GM18498 (cell line): ENCODE measurements around the gene TTC9.
"Not testable (repeated sequence)": the region's sequence is repeated elsewhere in the genome, so short reads cannot be mapped to it uniquely, and the experiment has no call there.

ENCODE experiments used
- ATAC-seq: cut with Tn5 transposase; IDR thresholded peaks from one replicate; pipeline ENCODE4 v1.9.1; 2021; ENCODE audit warnings: mild to moderate bottlenecking, moderate library complexity; ENCODE audit not compliant: unreplicated experiment

Gene TTC9

DNA sequence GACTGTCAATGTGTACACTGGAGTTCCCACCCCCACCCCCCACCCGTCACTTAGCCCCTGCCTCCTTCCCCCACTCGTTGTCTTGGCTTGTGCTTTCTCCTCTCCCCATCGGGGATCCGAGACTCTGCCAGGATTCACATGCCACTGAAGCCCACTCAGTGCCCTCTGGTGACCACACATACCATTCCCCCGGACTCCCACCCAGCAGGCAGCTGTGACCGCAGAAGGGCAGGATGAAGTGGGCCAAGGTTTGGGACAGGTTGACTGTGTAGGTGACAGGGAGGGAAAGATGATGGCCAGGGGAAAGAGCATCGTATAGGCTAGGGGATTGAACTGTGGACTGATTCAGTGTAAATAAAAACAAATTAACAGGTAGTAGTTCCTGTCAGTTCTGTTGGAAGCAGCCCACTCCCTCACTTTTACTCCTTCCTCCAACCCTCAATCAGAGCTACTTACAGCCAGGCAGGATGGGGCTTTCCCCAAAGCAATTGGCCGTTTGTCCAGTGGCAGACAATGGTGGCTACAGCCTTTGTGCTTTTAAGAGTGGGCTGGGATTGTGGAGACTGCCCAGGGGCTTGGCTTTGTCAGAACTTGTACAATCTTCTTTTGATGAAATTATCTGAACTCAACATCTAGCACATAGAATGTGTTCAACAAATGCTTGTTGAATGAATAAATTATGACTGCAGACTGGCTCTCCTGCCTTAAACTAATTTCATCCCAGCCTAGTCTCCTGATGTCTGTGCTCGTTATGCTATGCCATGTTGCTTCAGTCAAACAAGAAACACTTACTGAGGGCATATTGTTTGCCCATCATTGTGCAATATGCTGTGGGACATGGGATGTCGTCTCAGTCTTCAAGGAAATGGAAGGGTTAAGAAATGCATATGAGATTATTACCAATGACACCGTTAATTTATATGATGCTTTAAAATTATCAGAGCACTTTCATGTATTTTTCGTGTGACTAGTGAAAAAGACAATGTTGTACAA, 30.2 kb downstream of the TTC9 start:
- no peak for ATAC-seq

DNA sequence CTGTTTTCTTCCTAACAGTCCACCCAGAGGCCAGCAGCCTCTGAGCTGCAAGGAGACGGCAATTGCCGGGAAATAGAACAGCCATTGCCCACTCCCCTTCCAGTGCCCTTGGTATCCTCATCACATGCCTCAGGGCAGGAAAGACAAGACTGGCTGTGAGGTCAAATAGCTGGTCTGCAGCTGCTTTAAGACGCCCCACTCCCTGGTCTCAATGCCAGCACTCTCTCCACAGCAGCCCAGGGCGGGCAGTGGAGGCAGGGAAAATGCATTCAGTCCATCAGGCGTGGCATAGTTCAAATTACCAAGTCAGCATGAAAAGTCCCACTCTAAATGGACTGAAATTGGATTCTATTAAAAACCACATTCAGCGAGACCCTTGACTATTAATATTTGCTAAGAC, 35.6 kb downstream of the TTC9 start:
- ATAC-seq = no peak

DNA sequence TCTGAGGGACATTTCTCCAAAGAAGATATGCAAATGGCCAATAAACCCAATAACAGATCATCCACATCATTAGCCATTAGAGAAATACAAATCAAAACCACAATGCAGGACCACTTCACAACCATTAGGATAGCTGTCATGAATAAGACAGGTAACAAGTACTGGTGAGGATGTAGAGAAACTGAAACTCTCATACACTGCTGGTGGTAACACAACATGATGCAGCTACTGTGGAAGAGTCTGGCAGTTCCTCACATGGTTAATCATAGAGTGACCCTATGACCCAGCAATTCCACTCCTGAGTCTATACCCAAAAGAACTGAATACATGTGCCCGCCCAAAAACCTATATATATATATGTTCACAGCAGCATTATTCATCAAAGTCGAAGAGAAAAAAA, 39.0 kb downstream of the TTC9 start:
- no peak for ATAC-seq

DNA sequence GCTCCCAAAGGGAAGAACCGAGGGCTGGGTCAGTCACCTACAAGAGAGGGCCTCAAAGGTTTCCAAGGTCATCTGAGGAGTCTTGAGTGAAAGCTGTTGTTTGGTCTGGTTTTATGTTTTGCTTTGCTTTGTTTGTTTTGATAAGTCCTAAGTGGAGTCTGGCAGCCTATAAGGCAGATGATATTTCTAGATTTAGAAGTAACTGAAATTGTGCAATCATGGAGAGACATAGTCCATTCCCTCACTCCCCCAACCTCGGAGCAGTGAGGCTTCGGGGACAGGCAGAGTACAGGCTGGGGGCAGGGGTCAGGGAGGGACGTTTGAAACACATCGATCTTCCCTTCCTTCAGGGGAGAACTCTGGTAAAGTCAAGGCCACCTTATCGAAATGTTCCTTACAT, 42.3 kb downstream of the TTC9 start:
- ATAC-seq = no peak

DNA sequence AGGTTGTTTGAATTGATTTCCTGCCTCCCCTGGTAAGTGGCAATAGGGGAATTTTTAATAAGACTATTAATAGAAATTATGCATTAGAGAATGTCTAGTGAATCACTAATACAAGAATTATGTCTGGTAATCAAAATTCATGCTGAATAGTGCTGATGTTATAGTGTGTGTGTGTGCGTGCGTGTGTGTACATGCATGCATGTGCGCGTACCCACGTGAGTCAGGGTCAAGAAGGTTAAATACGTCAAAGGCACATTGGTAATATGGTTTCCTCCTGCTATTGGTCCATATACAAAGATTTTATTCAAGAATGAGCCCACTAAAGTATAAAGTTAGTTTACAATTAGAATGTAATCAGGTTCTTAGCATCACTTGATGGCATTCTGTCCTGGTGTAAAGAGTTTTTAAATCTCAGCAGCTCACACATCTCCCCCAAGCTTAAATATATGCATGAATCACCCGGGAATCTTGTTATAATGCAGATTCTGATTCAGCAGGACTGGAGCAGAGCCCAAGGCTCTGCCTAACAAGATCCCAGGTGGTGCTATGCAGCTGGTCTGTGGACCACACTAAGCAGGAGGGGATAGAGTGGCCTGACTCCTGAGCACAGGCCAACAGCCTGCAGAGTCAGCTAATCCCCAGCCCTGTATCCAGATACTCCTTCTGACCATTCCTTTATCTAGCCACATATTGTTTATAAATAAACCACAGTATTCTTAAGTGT, 43.9 kb downstream of the TTC9 start:
- no peak for ATAC-seq

DNA sequence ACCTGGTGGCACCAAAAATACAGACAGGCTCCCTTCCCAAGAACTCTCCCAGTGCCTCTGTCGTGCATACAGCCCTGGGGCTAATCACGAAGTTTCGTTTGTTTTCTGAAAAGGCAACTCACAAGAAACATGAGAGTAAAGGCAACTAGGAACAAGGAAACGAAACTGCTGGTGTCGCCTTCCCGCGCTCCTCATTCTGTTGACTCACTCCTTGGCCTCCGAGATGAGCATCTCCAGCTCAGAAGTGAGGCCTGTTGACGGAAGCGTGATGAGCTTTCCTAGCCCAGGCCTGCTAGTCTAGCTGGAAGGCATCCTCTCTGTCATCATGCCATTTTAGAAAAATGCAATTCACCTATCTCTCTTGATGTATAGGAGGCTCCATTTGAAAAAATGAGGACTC, 50.5 kb downstream of the TTC9 start:
- no peak for ATAC-seq

DNA sequence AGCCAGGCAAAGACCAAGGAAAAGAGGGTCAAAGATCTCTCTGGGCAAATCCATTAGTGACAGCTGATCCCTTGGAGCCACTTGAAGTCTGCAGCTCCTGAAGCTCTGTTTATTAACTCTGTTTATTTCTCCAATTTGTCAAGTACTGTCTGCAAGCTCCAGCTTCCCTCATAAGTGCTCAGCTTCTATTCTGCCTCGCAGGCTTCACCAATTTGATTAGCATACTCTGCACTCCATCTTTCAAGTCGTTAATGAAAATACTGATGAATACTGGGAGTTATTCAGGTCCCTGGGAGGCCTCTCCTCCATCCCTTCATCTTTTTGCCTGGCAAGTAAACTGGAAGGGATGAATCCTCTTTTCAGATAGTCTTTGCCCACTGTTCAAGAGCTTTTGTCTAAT, 54.3 kb downstream of the TTC9 start:
- ATAC-seq = no peak

DNA sequence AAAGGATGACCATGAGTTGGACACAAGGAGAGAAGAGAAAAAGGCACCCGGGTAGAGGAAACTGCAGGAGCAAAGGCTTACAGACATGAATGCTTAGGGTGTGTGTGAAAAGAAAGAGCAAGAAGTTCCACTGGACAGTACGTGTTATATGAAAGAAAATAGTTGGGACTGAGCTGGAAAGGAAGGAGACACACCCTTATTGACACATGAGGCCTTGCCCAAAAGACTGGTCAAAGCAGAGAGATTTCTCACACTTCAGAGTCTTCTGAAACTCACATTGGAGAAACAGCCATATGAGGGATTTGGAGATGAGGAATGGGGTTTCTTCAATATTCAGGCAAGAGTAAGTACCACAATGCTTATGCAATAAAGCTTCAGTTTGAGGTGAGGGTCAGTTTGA, 56.0 kb downstream of the TTC9 start:
- no peak for ATAC-seq

DNA sequence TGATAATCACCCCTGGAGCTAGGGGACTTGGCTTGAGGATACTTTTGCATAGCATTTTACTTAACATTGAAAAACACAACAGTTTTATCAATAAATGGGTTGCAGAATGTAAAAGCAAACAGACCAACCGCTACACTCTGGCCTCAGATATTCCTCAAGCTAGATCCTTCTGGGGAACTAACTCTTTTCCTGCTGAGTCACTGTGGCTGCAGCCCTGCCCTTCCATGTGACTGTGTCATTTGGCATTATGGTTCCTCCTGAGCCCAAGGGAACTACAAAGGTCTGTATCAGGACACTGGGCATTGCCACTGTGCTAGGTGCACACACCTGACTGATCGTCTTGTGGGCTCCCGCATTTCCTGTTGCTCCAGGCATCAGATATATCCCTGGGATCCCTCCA, 56.6 kb downstream of the TTC9 start:
- ATAC-seq = no peak

DNA sequence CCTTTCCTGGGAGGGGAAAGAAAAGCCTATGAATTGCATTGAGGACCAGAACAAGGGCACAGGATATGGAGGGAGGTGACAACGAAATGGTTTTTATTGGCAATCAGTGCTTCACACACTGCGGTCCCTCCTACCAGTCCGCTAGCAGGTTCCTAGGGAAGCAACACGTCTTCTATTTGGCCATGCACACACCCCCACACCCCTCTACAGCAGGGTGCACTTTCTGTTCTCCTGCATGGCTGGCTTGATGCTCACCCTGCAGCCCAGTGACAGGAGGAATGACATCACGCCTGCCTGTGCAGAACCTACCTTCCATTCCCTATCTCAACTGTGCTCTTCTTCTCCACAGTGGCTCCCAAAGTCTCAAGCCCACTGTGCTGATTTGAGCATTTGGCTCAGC, 57.9 kb downstream of the TTC9 start:
- ATAC-seq = no peak

DNA sequence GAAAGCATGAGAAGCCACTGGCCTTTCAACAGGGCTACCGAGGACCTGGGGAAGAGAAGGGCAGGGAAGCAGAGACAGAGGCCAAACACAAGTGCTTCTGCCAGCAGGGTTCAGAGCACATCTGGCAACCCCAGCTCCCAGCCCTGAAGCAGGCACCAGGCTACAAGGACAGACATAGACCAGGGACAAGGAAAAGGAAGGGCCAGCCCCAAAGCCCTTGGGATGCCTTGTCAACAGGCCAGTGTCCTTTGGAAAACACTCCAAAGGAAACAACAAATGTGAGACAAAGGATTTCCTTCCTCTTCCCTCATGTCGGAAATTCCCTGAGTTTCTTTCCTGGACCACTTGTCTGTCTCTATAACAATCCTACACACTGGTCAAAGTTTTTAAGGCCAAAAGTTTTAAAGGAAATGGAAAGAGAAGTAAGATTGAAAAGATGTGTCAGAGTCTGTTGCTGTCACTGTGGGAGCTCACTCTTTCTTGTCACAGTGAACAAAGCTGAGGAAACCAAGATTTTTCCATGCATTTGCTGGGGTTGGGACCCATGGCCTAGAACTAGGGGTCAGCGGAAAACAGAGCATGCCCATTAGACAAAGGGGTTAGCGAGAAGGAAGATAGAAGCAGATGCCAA, 59.4 kb downstream of the TTC9 start:
- ATAC-seq = no peak

DNA sequence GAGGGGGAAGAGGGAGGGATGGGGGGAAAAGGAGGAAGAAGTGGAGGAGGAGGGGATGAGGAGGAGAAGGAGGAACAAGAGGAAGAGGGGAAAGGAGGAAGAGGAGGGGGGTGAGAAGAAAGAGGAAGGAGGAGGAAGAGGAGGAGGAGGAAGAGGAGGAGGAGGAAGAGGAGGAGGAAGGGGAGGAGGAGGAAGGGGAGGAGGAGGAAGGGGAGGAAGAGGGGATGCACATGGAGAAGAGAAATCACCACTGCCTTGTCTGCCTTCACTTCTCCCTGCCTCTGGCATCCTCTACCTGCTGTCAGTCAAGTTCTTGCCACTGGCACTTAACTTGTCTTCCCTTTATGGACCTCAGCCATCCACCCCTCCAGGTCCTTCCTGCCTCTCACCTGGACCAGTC, 59.9 kb downstream of the TTC9 start:
- ATAC-seq = no peak

DNA sequence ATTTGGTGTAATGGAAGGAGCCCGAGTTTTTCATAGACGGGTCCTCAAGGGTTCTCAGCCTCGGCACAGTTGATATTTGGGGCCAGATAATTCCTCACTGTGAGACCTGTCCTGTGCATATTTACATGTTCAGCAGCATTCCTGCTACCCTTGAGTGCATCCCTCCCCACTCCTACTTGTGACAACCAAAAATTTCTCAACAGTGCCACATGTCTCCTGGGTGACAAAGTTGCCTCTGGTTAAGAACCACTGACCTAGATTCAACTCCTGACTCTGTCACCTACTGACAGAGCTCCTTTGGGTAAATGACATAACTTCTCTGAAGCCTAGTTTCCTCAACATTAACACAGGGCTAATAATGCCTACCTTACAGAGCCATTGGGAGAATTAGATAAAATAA, 60.4 kb downstream of the TTC9 start:
- ATAC-seq = no peak

DNA sequence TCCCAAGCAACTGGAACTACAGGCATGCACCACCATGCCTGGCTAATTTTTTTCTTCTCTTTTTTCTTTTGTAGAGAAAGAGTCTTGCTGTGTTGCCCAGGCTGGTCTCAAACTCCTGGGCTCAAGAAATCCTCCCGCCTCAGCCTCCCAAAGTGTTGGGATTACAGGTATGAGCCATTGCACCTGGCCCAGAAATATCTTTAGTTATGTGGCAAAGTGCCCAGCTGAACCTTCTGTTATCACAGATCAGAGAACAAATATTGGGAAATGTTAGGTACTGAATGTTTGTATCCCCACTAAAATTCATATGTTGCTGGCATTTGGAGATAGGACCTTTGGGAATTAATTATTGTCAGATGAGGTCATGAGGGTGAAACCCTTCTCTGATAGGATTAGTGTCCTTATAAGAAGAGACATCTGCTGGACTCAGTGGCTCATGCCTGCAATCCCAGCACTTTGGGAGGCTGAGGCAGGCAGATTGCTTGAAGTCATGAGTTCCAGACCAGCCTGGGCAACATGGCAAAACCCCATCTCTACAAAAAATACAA, 62.0 kb downstream of the TTC9 start:
- not testable (repeated sequence) for ATAC-seq

DNA sequence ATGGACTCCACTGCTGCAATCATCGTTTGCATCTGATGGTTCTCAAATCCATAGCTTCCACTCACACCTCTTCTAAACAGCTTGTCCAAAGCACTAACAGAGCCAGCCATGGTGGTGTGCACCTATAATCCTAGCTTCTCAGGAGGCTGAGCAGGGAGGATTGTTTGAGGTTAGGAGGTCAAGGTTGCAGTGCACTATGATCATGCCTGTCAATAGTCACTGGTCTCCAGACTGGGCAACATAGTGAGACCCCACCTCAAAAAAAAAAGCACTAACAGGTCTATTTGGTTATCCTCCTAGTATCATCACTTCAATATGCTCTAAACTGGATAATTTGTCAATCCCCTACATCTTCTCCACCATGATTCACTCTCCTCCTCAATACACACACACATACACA, 63.2 kb downstream of the TTC9 start:
- no peak for ATAC-seq

DNA sequence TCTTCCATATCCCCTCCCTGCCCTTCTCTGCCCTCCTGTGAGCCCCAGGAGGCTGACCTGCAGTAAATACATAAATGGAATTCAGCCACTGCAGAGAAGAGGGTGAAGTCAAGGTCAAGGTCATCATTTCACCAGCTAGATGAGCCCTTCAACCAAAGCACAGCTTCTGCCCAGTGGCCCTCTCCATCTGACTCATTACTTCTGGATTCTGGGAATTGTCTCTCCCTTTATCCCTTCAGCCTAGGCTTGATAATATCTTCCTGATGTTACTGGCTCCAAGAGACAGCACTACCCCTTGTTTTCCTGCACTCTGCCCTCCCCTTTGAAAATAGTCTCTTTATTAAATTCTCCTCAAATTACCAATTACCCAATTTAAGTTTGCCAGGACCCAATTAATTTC, 64.5 kb downstream of the TTC9 start:
- no peak for ATAC-seq

DNA sequence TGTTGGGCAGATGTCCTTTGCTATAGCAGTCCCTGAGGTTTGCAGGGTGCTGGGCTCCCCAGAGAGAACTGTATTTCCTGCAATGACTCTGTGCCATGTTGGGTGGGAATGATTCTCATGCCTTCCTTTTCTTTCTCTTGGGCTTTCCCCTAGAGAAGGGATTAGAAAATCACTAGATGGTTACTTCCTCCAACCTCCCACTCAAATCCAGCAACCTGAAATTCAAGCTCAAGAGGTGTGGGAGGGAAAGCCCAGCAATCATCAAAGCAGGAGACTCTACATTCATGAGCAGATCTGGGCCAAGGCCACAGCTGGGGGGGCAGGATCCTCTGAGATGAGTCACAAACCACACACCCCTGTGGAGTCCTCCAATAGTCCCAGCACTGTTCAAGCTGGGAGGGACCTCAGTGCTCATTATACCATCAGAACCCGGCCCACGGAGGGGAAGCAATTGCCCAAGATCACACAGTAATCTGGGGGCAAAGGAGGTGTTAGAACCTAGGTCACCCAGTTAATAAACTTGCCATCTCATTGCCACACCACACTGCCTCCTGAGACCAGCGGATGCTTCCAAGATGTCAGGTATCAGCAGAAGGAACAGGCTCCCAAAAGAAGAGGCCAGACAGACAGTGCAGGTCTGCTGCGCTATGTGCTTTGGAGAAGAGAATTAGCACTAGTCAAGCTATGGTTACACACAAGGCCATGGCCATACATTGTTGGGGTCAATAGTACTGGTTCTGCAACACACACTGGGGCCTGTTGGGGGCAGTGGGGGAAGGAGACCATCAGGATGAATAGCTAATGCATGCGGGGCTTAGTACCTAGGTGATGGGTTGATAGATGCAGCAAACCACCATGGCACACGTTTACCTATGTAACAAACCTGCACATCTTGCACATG, 65.7 kb downstream of the TTC9 start:
- peak; percentile 67 for ATAC-seq

DNA sequence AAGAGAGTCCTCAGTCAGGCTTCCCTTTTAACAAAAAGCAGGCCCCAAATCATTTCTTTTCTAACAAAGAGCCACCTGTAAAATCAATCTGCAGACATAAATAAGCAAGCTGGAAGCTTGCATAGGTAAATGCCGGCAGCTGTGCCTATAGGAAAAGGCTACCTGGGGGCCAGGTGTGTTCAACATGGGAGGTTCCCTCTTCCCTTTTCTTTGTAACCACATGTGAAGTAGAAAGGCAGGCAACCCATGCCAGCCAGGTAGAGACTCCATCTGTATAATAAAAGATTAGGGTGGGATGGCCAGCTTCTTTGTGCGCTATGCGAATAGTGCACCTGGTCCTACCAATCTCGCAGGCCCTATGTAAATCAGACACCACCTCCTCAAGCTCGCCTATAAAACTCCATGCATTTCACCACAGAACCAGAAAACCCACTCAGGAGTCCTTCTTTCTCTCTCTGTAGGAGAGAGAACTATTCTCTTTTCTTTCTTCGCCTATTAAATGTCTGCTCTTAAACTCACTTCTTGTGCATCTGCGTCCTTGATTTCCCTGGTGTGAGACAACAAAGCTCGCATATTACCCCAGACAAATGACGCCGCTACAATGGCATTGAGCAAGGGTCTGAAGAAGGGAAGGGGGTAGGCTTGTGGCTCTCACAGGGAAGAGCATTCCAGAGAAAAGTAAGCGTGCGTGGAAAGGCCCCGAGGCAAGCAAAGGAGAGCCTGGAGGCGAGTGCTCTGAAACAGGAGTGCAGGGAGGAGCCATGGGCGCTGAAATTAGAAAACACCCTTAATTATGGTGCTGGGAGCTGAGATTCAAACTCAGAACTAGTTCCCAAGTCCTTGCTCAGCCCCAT, 67.2 kb downstream of the TTC9 start:
- no peak for ATAC-seq

DNA sequence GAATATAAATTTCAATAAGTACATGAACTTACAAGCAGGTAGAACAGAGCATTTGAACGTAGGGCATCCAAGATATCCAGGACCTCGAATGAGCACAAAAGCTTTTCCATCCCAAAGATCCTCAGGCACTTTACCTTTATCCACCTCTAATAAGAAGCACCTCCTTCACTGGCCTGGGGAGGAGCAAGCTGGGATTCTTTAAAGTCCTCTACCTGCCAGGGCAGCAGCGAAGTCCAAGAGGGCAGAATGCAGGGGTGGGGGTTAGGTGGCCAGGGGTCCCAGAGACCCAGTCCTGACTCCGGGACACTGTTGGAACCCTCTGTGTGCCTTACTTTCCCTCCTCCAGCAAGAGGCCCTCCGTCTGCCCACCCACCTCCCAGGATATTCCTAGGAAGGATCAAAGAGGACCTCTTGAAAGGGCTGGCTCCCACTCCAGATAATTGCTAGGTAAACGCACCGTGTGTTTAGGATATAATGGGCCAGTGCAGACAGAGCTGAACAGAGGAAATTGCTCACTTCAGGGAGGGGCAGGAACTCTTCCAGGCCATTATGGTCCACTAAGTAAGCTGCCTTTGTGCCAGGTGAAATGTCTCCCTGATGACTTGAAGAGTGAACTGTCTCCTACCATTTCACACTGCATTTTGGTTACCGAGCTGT, 68.1 kb downstream of the TTC9 start:
- no peak for ATAC-seq
